Measurements from ENCODE around the gene TMEM151B.
A peak's percentile ranks its signal among the peaks of the same experiment; 100 is the strongest.

The TMEM151B gene

DNA sequence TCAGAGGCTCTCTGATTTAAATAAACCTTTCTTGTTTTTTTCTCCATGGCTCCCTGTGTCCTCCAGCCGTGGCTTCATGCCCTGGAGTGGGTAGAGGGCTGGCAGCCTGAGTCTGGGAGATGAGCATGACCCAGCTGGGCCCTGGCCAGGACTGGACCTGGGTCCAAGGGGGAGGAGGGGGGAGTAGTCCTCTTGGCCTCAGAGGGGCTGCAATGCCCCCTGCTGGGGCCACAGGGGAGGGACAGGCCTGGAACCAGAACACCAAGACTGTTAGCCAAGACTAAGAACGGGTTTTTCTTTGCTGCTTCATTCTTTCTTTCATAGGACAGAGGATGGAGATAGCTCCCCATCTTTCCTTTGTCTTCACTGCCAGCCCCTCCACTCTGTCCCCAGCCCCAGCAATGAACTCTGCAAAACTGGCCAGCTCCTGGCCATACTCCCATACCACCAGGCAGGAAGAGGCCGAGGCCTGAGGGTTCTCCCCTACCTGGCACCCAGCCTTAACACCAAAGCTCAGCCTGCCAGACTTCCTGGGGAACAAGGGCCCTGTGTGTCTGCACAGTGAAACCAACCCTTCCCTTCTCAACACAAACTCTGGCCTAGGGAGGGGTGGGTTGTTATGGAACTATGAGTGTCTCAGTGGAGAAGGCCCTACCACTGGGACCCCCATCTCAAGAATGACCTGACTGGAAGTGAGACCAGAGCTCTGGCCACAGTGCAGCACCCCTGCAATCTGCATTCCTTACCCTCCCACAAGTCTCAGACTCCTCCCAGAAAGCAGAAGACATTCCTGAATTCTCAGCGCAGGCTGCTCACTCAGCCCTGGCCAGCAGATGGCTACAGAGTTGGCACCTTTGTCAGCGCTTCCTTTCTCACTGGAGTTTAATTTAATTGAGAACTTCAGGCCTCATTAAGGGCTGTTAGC, 35.9 kb upstream of the TMEM151B start:
- peak; percentile 76 to 90 for DNase-seq (ENCODE audit: low read depth in 2 of 2)
- H3K4me3 ChIP-seq (replicated peaks in 1 of 2; ENCODE audit: low read depth in 2 of 2, low read length in 2 of 2), result no peak overlapping the region
- TF ChIP-seq, protein P1, sequence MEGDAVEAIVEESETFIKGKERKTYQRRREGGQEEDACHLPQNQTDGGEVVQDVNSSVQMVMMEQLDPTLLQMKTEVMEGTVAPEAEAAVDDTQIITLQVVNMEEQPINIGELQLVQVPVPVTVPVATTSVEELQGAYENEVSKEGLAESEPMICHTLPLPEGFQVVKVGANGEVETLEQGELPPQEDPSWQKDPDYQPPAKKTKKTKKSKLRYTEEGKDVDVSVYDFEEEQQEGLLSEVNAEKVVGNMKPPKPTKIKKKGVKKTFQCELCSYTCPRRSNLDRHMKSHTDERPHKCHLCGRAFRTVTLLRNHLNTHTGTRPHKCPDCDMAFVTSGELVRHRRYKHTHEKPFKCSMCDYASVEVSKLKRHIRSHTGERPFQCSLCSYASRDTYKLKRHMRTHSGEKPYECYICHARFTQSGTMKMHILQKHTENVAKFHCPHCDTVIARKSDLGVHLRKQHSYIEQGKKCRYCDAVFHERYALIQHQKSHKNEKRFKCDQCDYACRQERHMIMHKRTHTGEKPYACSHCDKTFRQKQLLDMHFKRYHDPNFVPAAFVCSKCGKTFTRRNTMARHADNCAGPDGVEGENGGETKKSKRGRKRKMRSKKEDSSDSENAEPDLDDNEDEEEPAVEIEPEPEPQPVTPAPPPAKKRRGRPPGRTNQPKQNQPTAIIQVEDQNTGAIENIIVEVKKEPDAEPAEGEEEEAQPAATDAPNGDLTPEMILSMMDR (IDR thresholded peaks at IDR 0.05; ENCODE audit: low read depth, low read length), result peak; percentile 89

DNA sequence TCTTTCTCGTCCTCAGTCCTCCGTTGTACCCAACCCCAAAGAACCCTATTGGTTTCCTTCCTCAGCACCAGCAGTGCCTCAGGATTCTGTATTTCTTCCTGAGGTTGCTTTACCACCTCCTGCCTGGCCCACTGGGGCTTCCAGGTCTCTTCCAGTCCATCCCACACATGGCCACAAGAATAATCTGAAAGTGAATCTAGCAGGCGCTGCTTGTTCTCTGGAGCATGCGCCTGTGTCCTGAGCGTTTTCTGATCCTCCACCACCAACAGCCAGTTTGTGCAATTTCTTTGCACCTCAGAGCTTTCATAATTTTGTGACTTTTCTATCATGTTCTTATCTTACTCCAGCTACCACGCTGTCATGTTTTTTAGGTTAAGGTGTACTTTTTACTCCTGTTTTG, 35.0 kb upstream of the TMEM151B start:
- H3K4me3 ChIP-seq (replicated peaks in 1 of 2; ENCODE audit: low read depth in 2 of 2, low read length in 2 of 2), result no peak overlapping the region
- no peak for DNase-seq (ENCODE audit: low read depth in 2 of 2)
- TF ChIP-seq, protein P1 (IDR thresholded peaks at IDR 0.05; ENCODE audit: low read depth, low read length), result no peak

DNA sequence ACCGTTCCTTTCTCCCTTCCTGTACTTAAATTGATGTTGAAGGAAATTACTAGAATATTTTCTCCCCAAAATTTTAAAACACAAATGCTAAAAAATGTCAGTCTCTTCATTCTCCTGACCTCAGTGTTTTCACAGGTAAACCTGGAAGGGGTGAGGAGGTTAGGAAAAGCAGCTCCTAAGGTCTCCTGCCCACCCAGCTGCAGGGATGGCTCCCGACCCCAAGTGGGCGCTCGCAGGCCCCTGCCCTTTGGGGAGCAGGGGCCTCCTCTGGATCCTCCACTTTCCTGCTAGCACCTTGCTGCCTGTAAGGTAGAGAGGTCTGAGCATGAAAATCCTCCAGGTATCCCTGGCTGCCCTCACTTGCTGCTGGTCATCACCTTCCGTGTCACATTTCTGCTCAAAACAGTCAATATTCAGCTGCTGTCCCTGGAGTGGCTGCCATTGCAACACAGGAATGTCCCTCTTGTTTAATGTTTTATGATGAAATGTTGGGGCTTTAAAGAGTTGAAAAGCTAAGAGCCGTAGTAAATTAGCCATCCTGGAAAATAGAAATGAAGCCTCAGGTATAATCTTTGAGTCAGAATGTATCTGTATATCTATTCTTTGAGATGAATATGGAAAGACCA, 34.2 kb upstream of the TMEM151B start:
- DNase-seq (ENCODE audit: low read depth in 2 of 2), result no peak
- TF ChIP-seq, protein P1 (IDR thresholded peaks at IDR 0.05; ENCODE audit: low read depth, low read length), result no peak
- H3K4me3 ChIP-seq (replicated peaks in 1 of 2; ENCODE audit: low read depth in 2 of 2, low read length in 2 of 2), result no peak overlapping the region

DNA sequence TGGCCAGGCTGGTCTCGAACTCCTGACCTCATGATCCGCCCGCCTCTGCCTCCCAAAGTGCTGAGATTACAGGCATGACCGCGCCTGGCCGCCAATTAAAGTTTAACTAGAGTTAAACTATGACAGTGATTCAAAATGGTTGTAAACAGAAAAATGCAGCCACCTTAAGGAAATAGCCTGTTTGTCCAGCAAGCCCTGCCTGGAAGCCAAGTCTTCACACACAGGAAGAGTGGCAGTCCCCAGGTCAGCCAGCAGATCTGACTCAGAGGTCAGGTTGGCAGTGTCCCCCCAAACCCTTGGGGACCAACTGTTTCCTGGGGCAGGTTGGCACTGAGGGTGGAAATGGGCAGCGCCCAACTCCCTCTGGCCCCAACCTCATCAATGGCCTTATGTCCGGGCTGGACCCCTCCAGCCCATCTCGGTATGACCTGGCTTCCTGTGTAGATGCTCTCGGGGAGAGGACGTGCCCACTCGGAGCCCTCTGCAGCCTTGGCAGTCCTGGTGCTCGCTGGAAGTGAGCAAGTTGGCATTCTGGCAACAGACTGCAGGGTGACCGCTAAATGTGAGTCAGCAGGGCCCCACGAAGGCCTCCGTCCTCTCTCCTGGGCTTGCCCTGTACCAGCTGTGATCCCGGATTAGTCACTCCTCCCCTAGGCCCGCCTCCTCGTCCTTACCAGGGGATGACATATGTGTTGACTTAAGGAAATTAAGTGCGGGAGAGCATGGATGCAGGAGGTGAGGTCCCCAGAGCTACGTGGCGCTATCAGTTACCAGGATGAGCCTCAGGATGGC, 33.0 kb upstream of the TMEM151B start:
- TF ChIP-seq, protein P1 (IDR thresholded peaks at IDR 0.05; ENCODE audit: low read depth, low read length), result no peak
- DNase-seq (ENCODE audit: low read depth in 2 of 2), result peak; percentile 92 to 98
- H3K4me3 ChIP-seq (replicated peaks in 1 of 2; ENCODE audit: low read depth in 2 of 2, low read length in 2 of 2), result peak overlapping the region; percentile 53 to 62

DNA sequence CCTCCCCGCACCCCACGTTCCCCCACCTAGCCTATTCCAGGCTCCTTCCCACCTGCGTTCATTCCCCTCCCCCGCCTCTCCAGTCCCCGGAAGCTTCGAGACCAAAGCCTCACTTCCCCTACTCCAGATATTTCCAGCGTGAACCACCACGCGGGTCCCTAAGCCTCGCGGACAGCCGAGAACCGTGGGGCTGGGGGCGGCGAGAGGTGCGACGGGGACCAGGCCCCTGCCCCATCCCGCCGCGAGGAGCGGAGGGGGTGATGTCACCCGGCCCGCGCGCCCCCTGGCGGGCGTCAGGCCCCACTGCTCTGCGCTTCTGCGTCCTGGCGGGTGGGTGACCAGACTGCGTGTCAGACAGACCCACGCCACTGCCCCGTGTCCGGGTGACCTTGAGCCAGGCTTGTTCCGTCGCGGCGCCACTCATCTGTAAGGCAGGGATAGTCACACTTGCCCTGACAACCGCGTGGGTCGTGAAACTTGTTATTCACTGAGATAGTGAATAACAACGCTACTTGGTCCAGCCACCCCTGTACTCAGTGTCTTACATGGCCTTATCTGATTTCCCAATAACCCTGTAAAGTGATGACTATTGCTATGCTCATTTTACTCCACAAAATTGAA, 32.3 kb upstream of the TMEM151B start:
- TF ChIP-seq, protein P1 (IDR thresholded peaks at IDR 0.05; ENCODE audit: low read depth, low read length), result peak; percentile 70
- peak overlapping the region; percentile 53 to 62 for H3K4me3 ChIP-seq (replicated peaks in 1 of 2; ENCODE audit: low read depth in 2 of 2, low read length in 2 of 2)
- peak; percentile 67 to 73 for DNase-seq (ENCODE audit: low read depth in 2 of 2)

DNA sequence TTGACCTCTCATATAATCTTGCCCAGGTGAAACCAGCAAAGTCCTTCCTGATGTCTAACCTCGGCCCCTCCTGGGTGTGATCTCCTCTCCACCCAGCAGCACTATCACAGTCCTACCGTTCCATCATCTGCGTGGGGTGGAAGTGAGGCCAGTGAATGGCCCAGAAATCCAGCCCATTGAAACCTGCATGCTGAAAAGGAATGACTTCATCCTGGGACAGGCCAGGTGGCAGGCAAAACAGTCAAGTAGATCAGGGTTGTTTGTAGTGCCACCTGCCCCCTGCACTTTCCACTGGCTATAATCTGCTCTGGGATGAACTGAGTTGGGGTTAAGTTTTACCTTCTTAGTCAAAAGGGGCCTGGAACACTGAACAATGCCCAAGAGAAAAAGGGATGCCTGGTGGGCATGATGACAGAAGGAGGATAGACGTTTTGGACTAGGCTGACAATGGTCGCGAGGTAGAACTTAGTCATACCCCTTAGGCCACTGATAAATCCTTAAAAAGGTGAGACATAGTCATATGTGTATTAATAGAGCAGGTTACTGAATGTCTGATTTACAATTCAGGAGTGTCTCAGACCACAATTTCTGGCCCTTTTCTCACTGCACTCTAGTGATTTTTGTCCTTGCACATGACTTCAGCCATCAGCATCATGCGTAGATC, 31.4 kb upstream of the TMEM151B start:
- TF ChIP-seq, protein P1 (IDR thresholded peaks at IDR 0.05; ENCODE audit: low read depth, low read length), result no peak
- no peak for DNase-seq (ENCODE audit: low read depth in 2 of 2)
- no peak overlapping the region for H3K4me3 ChIP-seq (replicated peaks in 1 of 2; ENCODE audit: low read depth in 2 of 2, low read length in 2 of 2)
